HEK293 (cell line): Measurements from ENCODE around the gene FAM217A.
A peak's percentile ranks its signal among the peaks of the same experiment; 100 is the strongest.

Experiments
- CTCF ChIA-PET: fragments of 350-600 bp; formaldehyde crosslinking; extraction: SDS; loops from one replicate; lab custom pipeline; 2021; ENCODE audit warnings: antibody characterized with exemption; lab: Yijun Ruan, JAX
- POLR2A ChIA-PET: fragments of 300-600 bp; formaldehyde crosslinking; extraction: SDS; loops from one replicate; lab custom pipeline; 2020; ENCODE audit warnings: antibody characterized with exemption, inconsistent platforms; lab: Yijun Ruan, JAX
- H3K27ac ChIP-seq: fragments of 200-500 bp; sonication (Bioruptor generic); 2 replicates; pipeline ENCODE4 v1.5.1; 2014; ENCODE audit warnings: low read depth, low read length, control low read depth, inconsistent platforms; ENCODE audit errors: extremely low read depth
- H3K36me3 ChIP-seq, 2 experiments: fragments of 200-500 bp in 1 of 2; sonication (Bioruptor generic) in 1 of 2; 1 replicate in 1 of 2; 2 replicates in 1 of 2; pipeline ENCODE4 v1.5.1; 2014 to 2017; ENCODE audit warnings: inconsistent platforms in 2 of 2, low read length in 2 of 2; ENCODE audit not compliant: control insufficient read depth in 2 of 2, insufficient read depth in 1 of 2
- H3K4me1 ChIP-seq: fragments of 200-500 bp; sonication (Bioruptor generic); 2 replicates; pipeline ENCODE4 v1.5.1; 2014; ENCODE audit warnings: mild to moderate bottlenecking, low read length, inconsistent platforms; ENCODE audit not compliant: control insufficient read depth, insufficient read depth
- H3K4me3 ChIP-seq: 2 replicates; pipeline ENCODE4 v1.5.1; 2011; ENCODE audit warnings: low read depth, mild to moderate bottlenecking, control low read depth, low read length, moderate library complexity
- H3K9me3 ChIP-seq: fragments of 200-500 bp; sonication (Bioruptor generic); 2 replicates; pipeline ENCODE4 v1.5.1; 2014; ENCODE audit warnings: low read depth, low read length, inconsistent platforms; ENCODE audit not compliant: control insufficient read depth, insufficient read depth
- HOXA7 ChIP-seq: sonication (generic); formaldehyde crosslinking; IDR thresholded peaks from 2 replicates; pipeline ENCODE4 v1.8.1; 2022; ENCODE audit warnings: missing genetic modification reagents, borderline replicate concordance
- HOXC10 ChIP-seq: sonication (generic); formaldehyde crosslinking; IDR thresholded peaks from 2 replicates; pipeline ENCODE4 v1.8.1; 2023; ENCODE audit warnings: mild to moderate bottlenecking, missing genetic modification reagents
- IKZF3 ChIP-seq: fragments of 450-650 bp; IDR thresholded peaks from 2 replicates; pipeline ENCODE4 v1.5.0; 2018; ENCODE audit warnings: missing biosample characterization, mild to moderate bottlenecking, missing genetic modification characterization, moderate library complexity
- KLF8 ChIP-seq: fragments of 450-650 bp; formaldehyde crosslinking; IDR thresholded peaks from 2 replicates; pipeline ENCODE4 v1.5.1; 2016; ENCODE audit warnings: missing biosample characterization, missing genetic modification characterization
- MEIS1 ChIP-seq: sonication (generic); formaldehyde crosslinking; IDR thresholded peaks from 2 replicates; pipeline ENCODE4 v1.8.1; 2022; ENCODE audit warnings: missing genetic modification reagents, mild to moderate bottlenecking, borderline replicate concordance
- OSR2 ChIP-seq: fragments of 450-650 bp; formaldehyde crosslinking; IDR thresholded peaks from 2 replicates; pipeline ENCODE4 v1.5.1; 2016; ENCODE audit warnings: missing biosample characterization, missing genetic modification characterization
- SP3 ChIP-seq: fragments of 450-650 bp; formaldehyde crosslinking; IDR thresholded peaks from 2 replicates; pipeline ENCODE4 v1.5.1; 2016; ENCODE audit warnings: missing biosample characterization, missing genetic modification characterization
- TCF7L2 ChIP-seq: IDR thresholded peaks from 2 replicates; pipeline ENCODE4 v1.6.1; 2011; ENCODE audit warnings: low read depth, mild to moderate bottlenecking, inconsistent platforms, low read length, moderate library complexity, borderline replicate concordance
- WT1 ChIP-seq: fragments of 450-650 bp; formaldehyde crosslinking; IDR thresholded peaks from 2 replicates; pipeline ENCODE4 v1.5.1; 2016; ENCODE audit warnings: missing biosample characterization, missing genetic modification characterization
- ZBTB17 ChIP-seq: fragments of 450-650 bp; formaldehyde crosslinking; IDR thresholded peaks from 2 replicates; pipeline ENCODE4 v1.5.1; 2016; ENCODE audit warnings: missing biosample characterization, missing genetic modification characterization
- ZNF10 ChIP-seq: fragments of 450-650 bp; formaldehyde crosslinking; IDR thresholded peaks from 2 replicates; pipeline ENCODE4 v1.5.1; 2017; ENCODE audit warnings: missing biosample characterization, missing genetic modification characterization
- ZNF521 ChIP-seq: fragments of 450-650 bp; formaldehyde crosslinking; IDR thresholded peaks from 2 replicates; pipeline ENCODE4 v1.5.1; 2017; ENCODE audit warnings: missing biosample characterization, mild to moderate bottlenecking, missing genetic modification characterization
- ZNF555 ChIP-seq: fragments of 450-650 bp; formaldehyde crosslinking; conservative IDR thresholded peaks from 2 replicates; pipeline ENCODE4 v1.5.1; 2017; ENCODE audit warnings: missing biosample characterization, mild to moderate bottlenecking, missing genetic modification characterization, inconsistent platforms
- ZNF558 ChIP-seq: fragments of 450-650 bp; formaldehyde crosslinking; IDR thresholded peaks from 2 replicates; pipeline ENCODE4 v1.5.1; 2016; ENCODE audit warnings: missing biosample characterization, missing genetic modification characterization
- ZNF561 ChIP-seq: fragments of 450-650 bp; IDR thresholded peaks from 2 replicates; pipeline ENCODE4 v1.5.1; 2018; ENCODE audit warnings: missing biosample characterization, missing genetic modification characterization, borderline replicate concordance
- ZNF571 ChIP-seq: fragments of 450-650 bp; formaldehyde crosslinking; IDR thresholded peaks from 2 replicates; pipeline ENCODE4 v1.5.0; 2017; ENCODE audit warnings: missing biosample characterization, missing genetic modification characterization
- ZNF585B ChIP-seq: fragments of 450-650 bp; formaldehyde crosslinking; IDR thresholded peaks from 2 replicates; pipeline ENCODE4 v1.5.1; 2016; ENCODE audit warnings: missing biosample characterization, missing genetic modification characterization
- ZNF624 ChIP-seq: fragments of 450-650 bp; formaldehyde crosslinking; IDR thresholded peaks from 2 replicates; pipeline ENCODE4 v1.5.1; 2017; ENCODE audit warnings: missing biosample characterization, missing genetic modification characterization
- ZNF677 ChIP-seq: fragments of 450-650 bp; IDR thresholded peaks from 2 replicates; pipeline ENCODE4 v1.5.0; 2018; ENCODE audit warnings: missing biosample characterization, mild to moderate bottlenecking, missing genetic modification characterization, moderate library complexity
- ZSCAN30 ChIP-seq: fragments of 450-650 bp; IDR thresholded peaks from 2 replicates; pipeline ENCODE4 v1.5.1; 2018; ENCODE audit warnings: missing biosample characterization, mild to moderate bottlenecking, missing genetic modification characterization, moderate library complexity
- TF ChIP-seq, protein P1 (sequence below): fragments of 450-650 bp; formaldehyde crosslinking; conservative IDR thresholded peaks from 2 replicates; pipeline ENCODE4 v1.5.1; 2016; ENCODE audit warnings: low read depth, missing biosample characterization, missing genetic modification characterization
- TF ChIP-seq, protein P2 (sequence below): fragments of 450-650 bp; formaldehyde crosslinking; IDR thresholded peaks from 2 replicates; pipeline ENCODE4 v1.5.1; 2016; ENCODE audit warnings: missing biosample characterization, missing genetic modification characterization
- TF ChIP-seq, protein P3 (sequence below): fragments of 450-650 bp; formaldehyde crosslinking; IDR thresholded peaks from 2 replicates; pipeline ENCODE4 v1.5.1; 2017; ENCODE audit warnings: missing biosample characterization, mild to moderate bottlenecking, missing genetic modification characterization, moderate library complexity
- TF ChIP-seq, protein P4 (sequence below): fragments of 450-650 bp; formaldehyde crosslinking; optimal IDR thresholded peaks from 2 replicates; pipeline ENCODE3; 2016; ENCODE audit warnings: missing biosample characterization, mild to moderate bottlenecking, missing genetic modification characterization
- TF ChIP-seq, protein P5 (sequence below): fragments of 450-650 bp; formaldehyde crosslinking; IDR thresholded peaks from 2 replicates; pipeline ENCODE4 v1.5.1; 2016; ENCODE audit warnings: missing biosample characterization, missing genetic modification characterization

FAM217A gene

DNA sequence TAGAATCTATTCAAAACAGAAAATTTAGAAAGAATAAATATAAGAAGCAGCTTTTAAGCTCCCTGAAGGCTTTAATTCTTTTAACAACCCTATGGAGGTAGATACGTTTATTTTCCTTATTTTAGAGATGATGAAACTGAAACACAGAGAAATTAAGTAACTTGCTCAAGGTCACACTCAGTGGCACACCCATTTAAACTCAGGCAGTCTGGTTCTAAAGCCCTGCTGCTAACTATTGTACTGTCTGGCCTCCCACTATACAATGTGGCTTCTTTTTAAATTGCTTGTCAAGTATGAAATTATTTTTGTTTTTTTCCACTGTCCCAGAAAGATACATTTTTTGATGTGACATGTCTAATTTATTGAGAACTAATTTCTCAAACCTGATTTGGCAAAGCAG, 55.7 kb downstream of the FAM217A start:
- CTCF ChIA-PET: interaction anchor here (0.6 to 0.7 kb wide), 4 partner anchors 10 to 524 kb away, joined by 3 to 7 read pairs (median 3); no protein-coding TSS in a partner anchor
- H3K9me3 ChIP-seq: no peaks in the 10 kb centered on the region
- TF ChIP-seq, protein P1, sequence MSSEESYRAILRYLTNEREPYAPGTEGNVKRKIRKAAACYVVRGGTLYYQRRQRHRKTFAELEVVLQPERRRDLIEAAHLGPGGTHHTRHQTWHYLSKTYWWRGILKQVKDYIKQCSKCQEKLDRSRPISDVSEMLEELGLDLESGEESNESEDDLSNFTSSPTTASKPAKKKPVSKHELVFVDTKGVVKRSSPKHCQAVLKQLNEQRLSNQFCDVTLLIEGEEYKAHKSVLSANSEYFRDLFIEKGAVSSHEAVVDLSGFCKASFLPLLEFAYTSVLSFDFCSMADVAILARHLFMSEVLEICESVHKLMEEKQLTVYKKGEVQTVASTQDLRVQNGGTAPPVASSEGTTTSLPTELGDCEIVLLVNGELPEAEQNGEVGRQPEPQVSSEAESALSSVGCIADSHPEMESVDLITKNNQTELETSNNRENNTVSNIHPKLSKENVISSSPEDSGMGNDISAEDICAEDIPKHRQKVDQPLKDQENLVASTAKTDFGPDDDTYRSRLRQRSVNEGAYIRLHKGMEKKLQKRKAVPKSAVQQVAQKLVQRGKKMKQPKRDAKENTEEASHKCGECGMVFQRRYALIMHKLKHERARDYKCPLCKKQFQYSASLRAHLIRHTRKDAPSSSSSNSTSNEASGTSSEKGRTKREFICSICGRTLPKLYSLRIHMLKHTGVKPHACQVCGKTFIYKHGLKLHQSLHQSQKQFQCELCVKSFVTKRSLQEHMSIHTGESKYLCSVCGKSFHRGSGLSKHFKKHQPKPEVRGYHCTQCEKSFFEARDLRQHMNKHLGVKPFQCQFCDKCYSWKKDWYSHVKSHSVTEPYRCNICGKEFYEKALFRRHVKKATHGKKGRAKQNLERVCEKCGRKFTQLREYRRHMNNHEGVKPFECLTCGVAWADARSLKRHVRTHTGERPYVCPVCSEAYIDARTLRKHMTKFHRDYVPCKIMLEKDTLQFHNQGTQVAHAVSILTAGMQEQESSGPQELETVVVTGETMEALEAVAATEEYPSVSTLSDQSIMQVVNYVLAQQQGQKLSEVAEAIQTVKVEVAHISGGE (tag by site-specific recombination): no peak
- TF ChIP-seq OSR2 (no peak), ZSCAN30 (tag by site-specific recombination) (no peak), SP3 (tag by site-specific recombination) (no peak), WT1 (tag by site-specific recombination) (no peak), ZNF624 (tag by site-specific recombination) (no peak), TCF7L2 (no peak), ZNF521 (tag by site-specific recombination) (no peak), ZNF10 (tag by site-specific recombination) (no peak), IKZF3 (tag by site-specific recombination) (no peak), ZNF677 (no peak), ZNF558 (tag by site-specific recombination) (no peak), MEIS1 (CRISPR knock-in tag) (no peak), ZNF571 (tag by site-specific recombination) (no peak), ZNF555 (tag by site-specific recombination) (no peak)
- TF ChIP-seq, protein P2, sequence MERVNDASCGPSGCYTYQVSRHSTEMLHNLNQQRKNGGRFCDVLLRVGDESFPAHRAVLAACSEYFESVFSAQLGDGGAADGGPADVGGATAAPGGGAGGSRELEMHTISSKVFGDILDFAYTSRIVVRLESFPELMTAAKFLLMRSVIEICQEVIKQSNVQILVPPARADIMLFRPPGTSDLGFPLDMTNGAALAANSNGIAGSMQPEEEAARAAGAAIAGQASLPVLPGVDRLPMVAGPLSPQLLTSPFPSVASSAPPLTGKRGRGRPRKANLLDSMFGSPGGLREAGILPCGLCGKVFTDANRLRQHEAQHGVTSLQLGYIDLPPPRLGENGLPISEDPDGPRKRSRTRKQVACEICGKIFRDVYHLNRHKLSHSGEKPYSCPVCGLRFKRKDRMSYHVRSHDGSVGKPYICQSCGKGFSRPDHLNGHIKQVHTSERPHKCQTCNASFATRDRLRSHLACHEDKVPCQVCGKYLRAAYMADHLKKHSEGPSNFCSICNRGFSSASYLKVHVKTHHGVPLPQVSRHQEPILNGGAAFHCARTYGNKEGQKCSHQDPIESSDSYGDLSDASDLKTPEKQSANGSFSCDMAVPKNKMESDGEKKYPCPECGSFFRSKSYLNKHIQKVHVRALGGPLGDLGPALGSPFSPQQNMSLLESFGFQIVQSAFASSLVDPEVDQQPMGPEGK: no peak
- H3K4me3 ChIP-seq: peak overlapping the region; percentile 80
- peaks cover 3 to 4% of the 10 kb centered on the region in 2 experiments; a peak in 2 of 3 replicates for H3K36me3 ChIP-seq
- H3K4me1 ChIP-seq: peaks cover 10% of the 10 kb centered on the region
- POLR2A ChIA-PET: interaction anchor here (2.6 kb wide), 1 partner anchor 274 kb away, joined by 20 read pairs; no protein-coding TSS in a partner anchor
- no peak overlapping the region; the same call in 1 of the 2 replicates for H3K27ac ChIP-seq

DNA sequence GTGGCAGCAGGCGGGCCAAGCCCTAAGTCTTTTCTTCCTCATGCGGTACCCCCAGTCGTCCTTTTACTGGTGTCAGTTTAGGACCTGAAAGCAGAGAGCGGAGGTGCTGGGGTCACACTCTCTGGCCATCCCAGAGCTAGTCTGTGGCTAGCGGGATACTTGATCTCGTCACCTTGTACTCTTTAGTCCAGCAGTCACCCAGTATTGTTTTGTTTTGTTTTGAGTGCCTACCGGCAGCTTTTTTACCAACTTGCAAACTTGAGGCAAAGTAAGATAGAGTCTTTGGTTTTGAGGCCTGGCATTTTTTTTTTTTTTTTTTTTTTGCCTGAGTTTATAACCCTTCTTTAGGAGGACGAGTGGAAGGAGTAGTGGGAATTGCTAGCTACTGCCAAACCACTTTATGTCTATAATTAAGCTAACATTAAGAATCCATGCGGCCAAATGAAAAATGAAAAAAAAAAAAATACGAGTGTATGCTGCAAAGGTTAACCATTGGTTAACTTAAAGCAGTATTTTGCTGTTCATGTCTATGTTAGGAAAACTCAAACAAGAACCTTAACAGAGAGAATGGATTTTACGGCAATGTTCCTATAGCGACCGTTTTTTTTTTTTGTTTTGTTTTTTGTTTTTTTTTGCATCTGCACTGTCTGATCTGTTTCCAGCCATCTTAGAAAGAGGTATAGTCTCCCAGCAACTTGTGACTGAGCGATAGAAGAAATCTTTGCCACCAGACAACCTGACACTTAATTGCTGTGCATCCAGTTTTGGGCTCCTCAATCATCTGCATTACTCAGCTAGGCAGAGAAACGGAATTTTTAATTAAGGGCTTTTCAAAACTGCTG, 56.9 kb downstream of the FAM217A start:
- peaks cover 10% of the 10 kb centered on the region for H3K4me1 ChIP-seq
- POLR2A ChIA-PET: interaction anchor here (0.6 to 2.6 kb wide), 23 partner anchors 9 to 1164 kb away, joined by 3 to 38 read pairs (median 5); partner anchors contain the start of gene ECI2
- CTCF ChIA-PET: interaction anchor here (0.6 to 1.8 kb wide), 8 partner anchors 8 to 259 kb away, joined by 3 to 9 read pairs (median 4); no protein-coding TSS in a partner anchor
- TF ChIP-seq HOXA7 (no peak), HOXC10 (CRISPR knock-in tag) (0 out of 2 replicates have a peak, but pooled peaks have one; percentile 1), ZNF561 (tag by site-specific recombination) (no peak), ZNF10 (tag by site-specific recombination) (no peak), ZNF585B (no peak), ZBTB17 (tag by site-specific recombination) (peak; percentile 36; the same call in 1 of the 2 replicates), KLF8 (tag by site-specific recombination) (no peak)
- TF ChIP-seq, protein P3, sequence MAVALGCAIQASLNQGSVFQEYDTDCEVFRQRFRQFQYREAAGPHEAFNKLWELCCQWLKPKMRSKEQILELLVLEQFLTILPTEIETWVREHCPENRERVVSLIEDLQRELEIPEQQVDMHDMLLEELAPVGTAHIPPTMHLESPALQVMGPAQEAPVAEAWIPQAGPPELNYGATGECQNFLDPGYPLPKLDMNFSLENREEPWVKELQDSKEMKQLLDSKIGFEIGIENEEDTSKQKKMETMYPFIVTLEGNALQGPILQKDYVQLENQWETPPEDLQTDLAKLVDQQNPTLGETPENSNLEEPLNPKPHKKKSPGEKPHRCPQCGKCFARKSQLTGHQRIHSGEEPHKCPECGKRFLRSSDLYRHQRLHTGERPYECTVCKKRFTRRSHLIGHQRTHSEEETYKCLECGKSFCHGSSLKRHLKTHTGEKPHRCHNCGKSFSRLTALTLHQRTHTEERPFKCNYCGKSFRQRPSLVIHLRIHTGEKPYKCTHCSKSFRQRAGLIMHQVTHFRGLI (tag by site-specific recombination): no peak
- TF ChIP-seq, protein P4, sequence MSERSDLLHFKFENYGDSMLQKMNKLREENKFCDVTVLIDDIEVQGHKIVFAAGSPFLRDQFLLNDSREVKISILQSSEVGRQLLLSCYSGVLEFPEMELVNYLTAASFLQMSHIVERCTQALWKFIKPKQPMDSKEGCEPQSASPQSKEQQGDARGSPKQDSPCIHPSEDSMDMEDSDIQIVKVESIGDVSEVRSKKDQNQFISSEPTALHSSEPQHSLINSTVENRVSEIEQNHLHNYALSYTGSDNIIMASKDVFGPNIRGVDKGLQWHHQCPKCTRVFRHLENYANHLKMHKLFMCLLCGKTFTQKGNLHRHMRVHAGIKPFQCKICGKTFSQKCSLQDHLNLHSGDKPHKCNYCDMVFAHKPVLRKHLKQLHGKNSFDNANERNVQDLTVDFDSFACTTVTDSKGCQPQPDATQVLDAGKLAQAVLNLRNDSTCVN (tag by site-specific recombination): peak; percentile 17
- TF ChIP-seq, protein P5, sequence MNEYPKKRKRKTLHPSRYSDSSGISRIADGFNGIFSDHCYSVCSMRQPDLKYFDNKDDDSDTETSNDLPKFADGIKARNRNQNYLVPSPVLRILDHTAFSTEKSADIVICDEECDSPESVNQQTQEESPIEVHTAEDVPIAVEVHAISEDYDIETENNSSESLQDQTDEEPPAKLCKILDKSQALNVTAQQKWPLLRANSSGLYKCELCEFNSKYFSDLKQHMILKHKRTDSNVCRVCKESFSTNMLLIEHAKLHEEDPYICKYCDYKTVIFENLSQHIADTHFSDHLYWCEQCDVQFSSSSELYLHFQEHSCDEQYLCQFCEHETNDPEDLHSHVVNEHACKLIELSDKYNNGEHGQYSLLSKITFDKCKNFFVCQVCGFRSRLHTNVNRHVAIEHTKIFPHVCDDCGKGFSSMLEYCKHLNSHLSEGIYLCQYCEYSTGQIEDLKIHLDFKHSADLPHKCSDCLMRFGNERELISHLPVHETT (tag by site-specific recombination): no peak

More for the DNA sequence above, 56.9 kb downstream of the FAM217A start:
- Histone ChIP-seq H3K36me3 (peaks cover 0 to 4% of the 10 kb centered on the region in 2 experiments; a peak in 1 of 3 replicates), H3K27ac (peak overlapping the region; percentile 88), H3K4me3 (peak overlapping the region; percentile 80), H3K9me3 (no peaks in the 10 kb centered on the region)
